ENCODE results near the gene SEPTIN10. TPM values are rescaled to one million over a fixed set of nuclear protein-coding genes. Genes with fewer than 3 reads are reported as not detected.

SEPTIN10 gene
- total RNA-seq, 4 donors from 2014 or later: 81.7 to 134 (median 114) TPM

DNA sequence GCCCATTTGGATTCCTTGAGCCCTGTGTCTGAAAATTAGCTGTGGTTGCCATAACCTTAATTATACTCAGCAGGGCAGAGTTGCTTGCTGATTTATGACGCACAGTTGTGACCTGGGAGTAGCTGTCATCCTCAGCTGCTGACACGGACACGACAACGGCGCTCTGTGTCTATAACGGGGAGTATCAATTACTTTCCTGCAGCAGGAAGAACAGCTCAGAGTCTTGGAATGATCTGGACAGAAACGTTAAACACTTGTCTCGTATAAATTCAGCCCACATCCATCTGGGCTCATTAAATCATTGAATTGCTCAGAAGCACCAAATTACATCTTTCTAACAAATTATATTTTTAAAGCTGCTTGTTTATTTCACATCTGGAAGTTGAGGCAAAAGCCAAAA lies 116.3 kb downstream of the SEPTIN10 start:
- DNase-seq (ENCODE audit: low spot score in 2 of 2): no peak
- intact Hi-C loops (cut with DNase I; ENCODE audit: low total_unique reads): no loop called here
- H3K4me3 ChIP-seq (ENCODE audit: low read depth, poor library complexity, severe bottlenecking): no peak overlapping the region
- no peak for TF ChIP-seq POLR2A (IDR thresholded peaks at IDR 0.05)
- TF ChIP-seq, protein P1, sequence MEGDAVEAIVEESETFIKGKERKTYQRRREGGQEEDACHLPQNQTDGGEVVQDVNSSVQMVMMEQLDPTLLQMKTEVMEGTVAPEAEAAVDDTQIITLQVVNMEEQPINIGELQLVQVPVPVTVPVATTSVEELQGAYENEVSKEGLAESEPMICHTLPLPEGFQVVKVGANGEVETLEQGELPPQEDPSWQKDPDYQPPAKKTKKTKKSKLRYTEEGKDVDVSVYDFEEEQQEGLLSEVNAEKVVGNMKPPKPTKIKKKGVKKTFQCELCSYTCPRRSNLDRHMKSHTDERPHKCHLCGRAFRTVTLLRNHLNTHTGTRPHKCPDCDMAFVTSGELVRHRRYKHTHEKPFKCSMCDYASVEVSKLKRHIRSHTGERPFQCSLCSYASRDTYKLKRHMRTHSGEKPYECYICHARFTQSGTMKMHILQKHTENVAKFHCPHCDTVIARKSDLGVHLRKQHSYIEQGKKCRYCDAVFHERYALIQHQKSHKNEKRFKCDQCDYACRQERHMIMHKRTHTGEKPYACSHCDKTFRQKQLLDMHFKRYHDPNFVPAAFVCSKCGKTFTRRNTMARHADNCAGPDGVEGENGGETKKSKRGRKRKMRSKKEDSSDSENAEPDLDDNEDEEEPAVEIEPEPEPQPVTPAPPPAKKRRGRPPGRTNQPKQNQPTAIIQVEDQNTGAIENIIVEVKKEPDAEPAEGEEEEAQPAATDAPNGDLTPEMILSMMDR (IDR thresholded peaks at IDR 0.05): no peak
- WGBS, 2 donors: 59 to 62% methylated on average over 8 of the region's 8 CpGs

DNA sequence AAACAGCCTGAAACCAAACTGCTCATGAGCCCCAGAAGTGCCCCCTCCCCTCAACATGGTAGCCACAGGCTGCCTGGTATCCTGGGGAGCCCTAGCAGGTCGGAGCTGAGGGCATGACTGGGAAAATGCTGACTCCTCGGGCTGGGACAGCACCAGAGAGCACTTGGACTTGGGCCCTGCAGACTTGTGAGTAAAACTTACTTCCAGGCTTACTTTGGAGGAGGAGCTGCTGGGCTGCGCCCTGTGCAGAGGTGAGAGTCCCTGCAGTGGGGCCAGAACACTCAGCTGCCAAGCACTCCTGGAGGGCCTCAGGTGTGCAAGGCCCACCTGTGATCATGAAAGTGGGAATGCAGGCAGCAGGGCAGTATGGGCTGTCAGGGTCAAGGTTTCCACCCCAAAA lies 119.4 kb downstream of the SEPTIN10 start:
- 54 to 69% methylated on average over 3 of the region's 3 CpGs for WGBS, 2 donors
- intact Hi-C loops (cut with DNase I; ENCODE audit: low total_unique reads): no loop called here
- DNase-seq (ENCODE audit: low spot score in 2 of 2): no peak
- TF ChIP-seq POLR2A (IDR thresholded peaks at IDR 0.05): no peak
- TF ChIP-seq, protein P1 (IDR thresholded peaks at IDR 0.05): no peak
- no peak overlapping the region for H3K4me3 ChIP-seq (ENCODE audit: low read depth, poor library complexity, severe bottlenecking)

DNA sequence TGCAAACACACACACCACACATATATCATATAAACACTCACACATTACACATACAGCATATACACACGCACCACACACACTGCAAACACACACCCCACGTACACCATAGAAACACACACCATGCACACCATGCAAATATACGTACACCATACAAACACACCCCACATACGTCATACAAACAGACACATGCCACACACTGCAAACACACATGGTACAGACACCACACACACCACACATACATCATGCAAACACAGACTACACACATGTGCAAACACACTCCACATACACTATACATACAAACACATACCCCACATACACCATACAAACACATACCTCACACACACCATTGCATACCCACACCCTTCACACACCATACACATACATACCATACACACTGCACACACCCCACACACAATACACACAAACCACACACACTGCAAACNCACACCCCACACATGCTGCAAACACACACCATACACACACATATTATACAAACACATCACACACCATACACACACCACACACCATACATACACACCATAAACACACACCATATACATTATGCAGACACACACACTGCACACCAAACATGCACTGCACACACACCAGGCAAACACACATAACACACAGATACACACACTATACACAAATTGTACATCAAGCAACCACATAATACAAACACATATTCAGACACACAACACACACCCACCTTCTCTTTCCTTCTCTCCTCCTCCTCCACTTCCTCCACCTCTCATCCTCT lies 120.4 kb downstream of the SEPTIN10 start:
- intact Hi-C loops (cut with DNase I; ENCODE audit: low total_unique reads): no loop called here
- WGBS, 2 donors: 50 to 70% methylated on average over 4 of the region's 4 CpGs
- no peak overlapping the region for H3K4me3 ChIP-seq (ENCODE audit: low read depth, poor library complexity, severe bottlenecking)
- TF ChIP-seq, protein P1 (IDR thresholded peaks at IDR 0.05): no peak
- TF ChIP-seq POLR2A (IDR thresholded peaks at IDR 0.05): no peak
- no peak for DNase-seq (ENCODE audit: low spot score in 2 of 2)

Other genes starting within 250 kb of the SEPTIN10 start
- 10 to 100 TPM; 80.6 to 85.9 (median 81.7) TPM for gene SOWAHC, start 398 bp upstream of the SEPTIN10 start, total RNA-seq
- 10 to 100 TPM; 13.7 to 68.5 (median 18.8) TPM for gene RGPD5, start 180.3 kb upstream of the SEPTIN10 start, total RNA-seq